Progenitor cell of endocrine pancreas (in vitro differentiated cells): ENCODE results near the gene IGF2BP3. TPM values are rescaled to one million over a fixed set of nuclear protein-coding genes. Genes with fewer than 3 reads are reported as not detected.

Experiments
- DNase-seq: peaks from one replicate; pipeline ENCODE4 v3.0.0; 2021; ENCODE audit warnings: low spot score; ENCODE audit not compliant: unreplicated experiment
- H3K27ac Mint-ChIP-seq: 2 replicates; pipeline ENCODE4 v1.8.0; 2021; ENCODE audit warnings: mild to moderate bottlenecking, moderate library complexity, mixed read lengths
- H3K27me3 Mint-ChIP-seq: 2 replicates; pipeline ENCODE4 v1.8.0; 2021; ENCODE audit warnings: mixed read lengths
- H3K36me3 Mint-ChIP-seq: 2 replicates; pipeline ENCODE4 v1.8.0; 2022; ENCODE audit warnings: mixed read lengths; ENCODE audit not compliant: insufficient read depth
- H3K4me1 Mint-ChIP-seq: 2 replicates; pipeline ENCODE4 v1.8.0; 2021; ENCODE audit warnings: low read depth, mixed read lengths
- H3K4me3 Mint-ChIP-seq: 2 replicates; pipeline ENCODE4 v1.8.0; 2021; ENCODE audit warnings: low read depth, mild to moderate bottlenecking, moderate library complexity, mixed read lengths
- H3K9me3 Mint-ChIP-seq: 2 replicates; pipeline ENCODE4 v1.8.0; 2021; ENCODE audit warnings: low read depth, mixed read lengths
- CTCF ChIP-seq: fragments of 200-600 bp; sonication (generic); IDR thresholded peaks from one replicate; pipeline ENCODE4 v1.5.0; 2021; ENCODE audit warnings: antibody characterized with exemption, mild to moderate bottlenecking; ENCODE audit not compliant: unreplicated experiment
- total RNA-seq: library from RNA; stranded (reverse); gene quantifications from 2 replicates; pipeline ENCODE4 v1.2.1, GENCODE V29; 2021

IGF2BP3 gene
- total RNA-seq, 1 donor from 2014 or later: 96.9 TPM

- no peak overlapping the region for H3K27ac Mint-ChIP-seq
- no peak for TF ChIP-seq CTCF
- no peak for DNase-seq
- H3K9me3 Mint-ChIP-seq: no peaks in the 10 kb centered on the region
- no peak overlapping the region for H3K4me3 Mint-ChIP-seq
- no peaks in the 10 kb centered on the region for H3K4me1 Mint-ChIP-seq
- H3K36me3 Mint-ChIP-seq: no peaks in the 10 kb centered on the region
- peaks cover 3% of the 10 kb centered on the region for H3K27me3 Mint-ChIP-seq
Observed at GRCh38 chr7:23264916-23265458, 205.3 kb downstream of the IGF2BP3 start.

GRCh38 chr7:23261843-23262452 lies 208.3 kb downstream of the IGF2BP3 start:
- Mint-ChIP-seq H3K9me3 (no peaks in the 10 kb centered on the region), H3K36me3 (no peaks in the 10 kb centered on the region), H3K4me3 (no peak overlapping the region), H3K4me1 (no peaks in the 10 kb centered on the region), H3K27me3 (no peaks in the 10 kb centered on the region), H3K27ac (no peak overlapping the region)
- peak; percentile 23 for DNase-seq
- TF ChIP-seq CTCF: peak; percentile 89

GRCh38 chr7:23260371-23260770 lies 209.9 kb downstream of the IGF2BP3 start:
- no peaks in the 10 kb centered on the region for H3K36me3 Mint-ChIP-seq
- no peaks in the 10 kb centered on the region for H3K4me1 Mint-ChIP-seq
- H3K27ac Mint-ChIP-seq: no peak overlapping the region
- no peaks in the 10 kb centered on the region for H3K27me3 Mint-ChIP-seq
- TF ChIP-seq CTCF: no peak
- no peak overlapping the region for H3K4me3 Mint-ChIP-seq
- no peaks in the 10 kb centered on the region for H3K9me3 Mint-ChIP-seq
- no peak for DNase-seq

Other genes starting within 250 kb of the IGF2BP3 start
- 0.98 and 1.4 TPM in 2 replicates for gene GPNMB, start 223.7 kb downstream of the IGF2BP3 start, total RNA-seq
- gene MALSU1, start 171.2 kb downstream of the IGF2BP3 start, total RNA-seq: 47.2 and 50.4 TPM in 2 replicates
- 203 and 216 TPM in 2 replicates for gene TRA2A, start 61.5 kb upstream of the IGF2BP3 start, total RNA-seq
- gene CCDC126, start 126.9 kb upstream of the IGF2BP3 start, total RNA-seq: 19.4 and 21.3 TPM in 2 replicates
- gene FAM221A, start 209.7 kb upstream of the IGF2BP3 start, total RNA-seq: 34.4 and 37.1 TPM in 2 replicates
- gene STK31, start 239.7 kb upstream of the IGF2BP3 start, total RNA-seq: 1.3 and 1.6 TPM in 2 replicates